ENCODE data around the gene THAP12.

GRCh38 chr11:76394411-76394810 is 13.5 kb upstream of the THAP12 start:
- TF ChIP-seq POLR2AphosphoS5 (IDR thresholded peaks at IDR 0.05; ENCODE audit: low read depth, low read length) (no peak), POLR2A (IDR thresholded peaks at IDR 0.05; ENCODE audit: low read depth, low read length) (no peak), TAF1 (IDR thresholded peaks at IDR 0.05; ENCODE audit: low read depth, low read length) (no peak)

All from GM12891 (cell line).